Activated naive CD4-positive, alpha-beta T cell treated with anti-CD3 and anti-CD28 coated beads, Interleukin-2, amount 50 U/mL, for 16 hours (primary cell): Measurements from ENCODE around the gene PALM.
"Not testable (repeated sequence)": the region's sequence is repeated elsewhere in the genome, so short reads cannot be mapped to it uniquely, and the experiment has no call there.

Source experiments
- DNase-seq: peaks from one replicate; pipeline ENCODE4 v3.0.0-alpha.2; 2020

Gene PALM

DNA sequence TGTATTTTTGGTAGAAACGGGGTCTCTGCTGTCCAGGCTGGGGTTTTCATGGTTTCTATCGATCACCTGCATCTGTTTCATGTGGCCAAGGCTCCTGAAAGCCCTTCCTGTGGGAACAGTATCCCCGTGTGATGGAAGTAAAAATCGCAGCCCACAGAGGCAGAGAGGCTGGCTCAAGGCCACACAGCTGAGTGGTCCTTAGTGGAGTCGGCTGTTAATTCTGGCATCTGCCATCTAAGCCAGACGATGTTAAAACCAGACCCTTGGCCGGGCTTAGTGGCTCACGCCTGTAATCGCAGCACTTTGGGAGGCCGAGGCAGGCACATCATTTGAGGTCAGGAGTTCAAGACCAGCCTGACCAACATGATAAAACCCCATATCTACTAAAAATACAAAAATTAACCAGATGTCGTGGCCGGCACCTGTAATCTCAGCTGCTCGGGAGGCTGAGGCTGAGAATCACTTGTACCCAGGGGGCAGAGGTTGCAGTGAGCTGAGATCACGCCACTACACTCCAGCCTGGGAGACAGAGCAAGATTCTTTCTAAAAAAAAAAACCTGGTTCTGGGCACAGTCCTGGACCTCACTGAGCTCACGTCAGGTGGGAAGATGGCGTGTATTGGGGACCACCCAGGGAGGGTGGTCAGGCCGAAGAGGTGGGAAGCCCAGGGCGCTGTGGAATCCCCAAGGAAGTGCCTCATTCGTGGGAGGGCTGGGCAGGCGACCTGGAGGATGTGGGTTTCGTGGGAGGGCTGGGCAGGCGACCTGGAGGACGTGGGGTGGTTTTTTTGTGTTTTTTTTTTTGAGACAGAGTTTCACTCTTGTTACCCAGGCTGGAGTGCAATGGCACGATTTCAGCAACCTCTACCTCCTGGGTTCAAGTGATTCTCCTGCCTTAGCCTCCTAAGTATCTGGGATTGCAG lies 23.7 kb downstream of the PALM start:
- no peak for DNase-seq

DNA sequence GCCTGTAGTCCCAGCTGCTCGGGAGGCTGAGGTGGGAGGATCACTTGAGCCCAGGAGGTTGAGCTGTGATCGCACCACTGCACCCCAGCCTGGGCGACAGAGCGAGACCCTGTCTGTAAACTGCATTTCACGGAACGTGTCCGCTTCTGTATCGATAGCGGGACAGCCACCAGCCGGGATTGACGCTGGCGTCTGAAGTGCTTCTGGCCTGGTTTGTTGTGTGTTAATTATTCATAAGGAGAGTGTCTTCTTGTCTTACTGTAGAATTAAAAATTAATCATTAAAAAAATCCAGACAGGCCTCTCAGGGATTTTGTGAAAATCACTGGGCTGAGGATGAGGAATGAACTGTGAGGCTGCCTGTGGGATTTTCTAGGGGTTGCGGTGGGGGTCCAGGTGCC lies 26.0 kb downstream of the PALM start:
- no peak for DNase-seq

DNA sequence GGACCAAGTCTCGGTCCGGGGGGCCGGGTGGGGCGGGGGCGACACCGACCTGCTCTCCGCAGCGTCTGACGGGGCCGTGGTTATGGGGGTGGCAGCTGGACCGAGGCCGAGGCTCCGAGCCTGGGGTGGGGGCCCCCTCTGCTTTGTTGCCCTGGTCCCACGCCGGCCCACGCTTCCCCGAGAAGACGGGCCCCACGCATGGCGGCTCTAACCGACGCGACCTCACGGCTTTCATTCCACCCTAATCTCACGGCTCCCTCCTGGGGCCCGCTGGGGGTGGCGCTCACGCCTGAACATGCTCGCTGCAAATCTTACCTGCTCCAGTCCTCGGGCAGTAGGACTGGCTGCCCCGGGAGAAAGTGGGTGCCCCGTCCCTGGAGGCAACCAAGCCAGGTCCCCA lies 27.4 kb downstream of the PALM start:
- DNase-seq: no peak

DNA sequence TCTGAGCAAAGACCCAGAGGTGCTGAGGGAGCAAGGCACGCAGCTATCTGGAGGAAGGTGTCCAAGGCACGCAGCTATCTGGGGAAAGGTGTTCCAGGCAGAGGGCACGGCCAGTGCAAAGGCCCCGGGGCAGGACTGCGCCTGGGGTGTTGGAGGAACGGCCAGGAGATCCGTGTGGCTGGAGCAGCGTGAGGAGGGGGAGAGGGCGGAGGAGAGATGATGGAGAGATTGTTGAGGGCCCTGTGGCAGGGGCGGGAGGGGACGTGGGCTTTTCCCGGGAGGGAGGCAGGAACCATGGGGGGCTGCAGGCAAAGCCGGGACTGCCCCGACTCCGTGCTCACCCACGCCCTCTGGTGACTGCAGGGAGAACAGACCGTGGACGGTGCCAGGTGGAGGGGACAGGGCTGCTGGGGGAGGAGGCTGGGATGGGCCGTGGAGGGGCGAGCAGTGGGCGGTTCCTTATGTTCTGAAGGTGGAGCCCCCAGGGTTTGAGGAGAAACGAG lies 28.9 kb downstream of the PALM start:
- DNase-seq: peak; percentile 59

DNA sequence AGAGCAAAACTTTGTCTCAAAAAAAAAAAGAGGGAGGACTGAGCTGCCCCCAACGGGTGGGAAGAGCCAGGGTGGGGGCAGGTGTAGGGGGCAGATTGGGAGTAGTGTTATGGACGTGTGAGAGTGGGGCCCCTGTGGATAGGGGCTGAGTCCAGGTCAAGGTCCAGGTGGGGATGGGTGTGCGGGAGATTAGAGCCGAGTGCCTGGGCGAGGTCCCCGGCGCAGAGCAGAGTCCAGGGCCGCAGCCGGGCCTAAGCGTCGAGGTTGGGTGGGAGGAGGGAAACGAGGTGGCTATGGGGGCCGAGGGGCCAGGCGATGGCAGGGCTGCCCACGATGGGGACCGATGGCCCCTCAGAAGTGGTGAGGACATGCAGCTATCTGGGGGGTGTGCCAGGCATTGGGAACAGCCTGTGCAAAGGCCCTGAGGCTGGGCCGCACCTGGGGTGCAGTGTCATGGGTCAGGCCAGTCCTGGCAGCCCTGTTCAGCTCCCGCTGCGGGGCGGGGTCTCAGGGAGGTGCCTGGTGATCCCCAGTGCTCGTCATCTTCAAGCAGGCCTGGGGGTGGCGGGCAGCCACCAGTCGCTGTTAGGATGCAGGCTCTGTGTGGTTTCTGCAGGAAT lies 29.9 kb downstream of the PALM start:
- no peak for DNase-seq

DNA sequence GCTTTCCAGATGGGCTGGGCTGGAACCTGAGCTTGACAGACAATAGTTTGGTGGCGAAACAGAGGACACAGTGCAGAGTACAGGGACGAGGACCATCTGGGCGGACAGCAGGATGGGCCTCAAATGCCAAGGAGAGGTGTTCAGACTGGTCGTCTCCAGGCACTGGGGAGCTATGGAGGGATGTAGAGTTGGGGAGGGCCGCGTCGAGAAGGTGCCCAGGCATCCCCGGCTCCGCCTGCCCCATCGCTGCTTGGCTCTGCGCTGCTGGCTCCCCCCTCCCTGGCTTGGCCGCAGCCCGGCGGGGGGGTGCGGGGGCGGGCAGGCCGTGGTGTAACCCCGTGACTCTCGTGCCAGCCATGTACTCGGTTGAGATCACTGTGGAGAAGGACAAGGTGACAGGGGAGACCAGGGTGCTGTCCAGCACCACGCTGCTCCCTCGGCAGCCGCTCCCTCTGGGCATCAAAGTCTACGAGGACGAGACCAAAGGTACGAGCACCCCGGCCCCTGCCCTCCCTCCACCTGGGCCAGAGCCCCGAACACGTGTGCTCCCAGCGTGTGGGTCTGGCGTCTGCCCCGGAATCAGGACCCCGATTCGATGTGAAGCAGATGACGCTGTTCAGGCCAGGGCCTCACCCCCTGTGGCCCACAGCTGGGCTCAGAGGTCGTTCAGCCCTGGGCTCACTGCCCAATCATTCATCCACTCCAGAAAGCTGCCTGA lies 31.4 kb downstream of the PALM start:
- no peak for DNase-seq

DNA sequence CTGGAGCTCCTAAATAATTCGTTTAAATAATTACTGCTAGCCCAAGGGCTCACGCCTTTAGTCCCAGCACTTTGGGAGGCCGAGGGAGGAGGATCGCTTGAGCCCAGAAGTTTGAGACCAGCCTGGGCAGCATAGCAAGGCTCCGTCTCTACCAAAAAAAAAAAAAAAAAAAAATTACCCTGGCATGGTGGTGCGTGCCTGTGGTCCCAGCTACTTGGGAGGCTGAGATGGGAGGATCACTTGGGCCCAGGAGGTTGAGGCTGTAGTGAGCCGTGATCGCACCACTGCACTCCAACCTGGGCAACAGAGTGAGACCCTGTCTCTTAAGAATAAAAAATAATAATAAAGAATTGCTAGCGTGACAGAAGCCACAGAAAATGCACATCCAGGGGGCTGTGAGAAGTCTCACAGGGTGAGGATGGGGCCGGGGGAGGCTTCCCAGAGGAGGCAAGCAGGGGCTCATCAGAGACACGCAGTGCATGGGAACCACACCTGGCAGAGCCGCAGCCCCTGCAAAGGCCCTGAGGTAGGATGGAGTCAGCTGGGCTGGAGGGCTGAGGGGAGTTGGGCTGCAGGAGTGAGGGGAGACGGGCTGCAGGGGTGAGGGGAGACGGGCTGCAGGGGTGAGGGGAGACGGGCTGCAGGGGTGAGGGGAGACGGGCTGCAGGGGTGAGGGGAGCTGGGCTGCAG lies 32.2 kb downstream of the PALM start:
- not testable (repeated sequence) for DNase-seq

DNA sequence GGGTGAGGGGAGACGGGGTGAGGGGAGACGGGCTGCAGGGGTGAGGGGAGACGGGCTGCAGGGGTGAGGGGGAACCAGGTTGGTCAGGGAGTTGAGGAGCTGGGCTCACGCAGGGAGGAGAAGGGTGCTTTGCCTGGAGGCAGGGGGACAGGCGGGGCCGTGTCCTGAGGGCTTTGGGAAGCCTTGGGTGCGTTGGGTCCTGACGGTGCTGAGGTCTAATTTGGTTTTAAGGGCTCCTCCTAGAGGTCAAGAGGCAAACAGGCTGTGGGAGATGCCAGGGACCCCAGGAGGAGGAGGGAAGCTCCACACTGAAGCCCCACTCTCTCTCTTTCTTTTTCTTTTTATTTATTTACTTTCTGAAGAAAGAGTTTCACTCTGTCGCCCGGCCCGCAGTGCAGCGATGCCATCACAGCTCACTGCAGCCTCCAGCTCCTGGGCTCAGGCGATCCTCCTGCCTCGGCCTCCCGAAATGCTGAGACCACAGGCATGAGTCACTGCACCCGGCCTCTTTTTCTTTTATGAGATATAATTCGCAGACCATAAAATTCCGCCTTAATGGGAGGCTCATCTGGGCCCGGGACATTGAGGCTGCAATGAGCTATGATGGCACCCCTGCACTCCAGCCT lies 32.9 kb downstream of the PALM start:
- no peak for DNase-seq

DNA sequence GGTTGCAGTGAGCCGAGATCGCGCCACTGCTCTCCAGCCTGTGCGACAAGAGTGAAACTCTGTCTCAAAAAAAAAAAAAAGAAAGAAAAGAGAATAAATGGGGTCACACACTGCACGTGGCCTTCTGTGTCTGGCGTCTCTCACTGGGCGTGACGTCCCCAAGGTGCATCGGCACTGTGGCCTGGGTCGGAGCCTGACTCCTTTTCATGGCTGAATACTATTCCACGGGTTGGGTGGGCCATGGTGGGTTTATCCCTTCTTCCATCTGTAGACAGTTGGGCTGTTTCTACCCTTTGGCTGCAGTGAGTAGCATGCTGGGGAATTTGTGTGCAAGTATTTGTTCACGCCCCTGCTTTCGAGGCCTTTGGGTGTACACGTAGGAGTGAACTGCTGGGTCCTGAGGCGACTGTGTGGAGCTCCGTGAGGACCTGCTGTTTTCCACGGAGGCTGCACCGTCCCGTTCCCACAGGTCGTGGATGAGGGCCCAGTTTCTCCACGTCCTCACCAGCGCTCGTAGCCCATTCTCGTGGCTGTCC lies 33.9 kb downstream of the PALM start:
- no peak for DNase-seq

DNA sequence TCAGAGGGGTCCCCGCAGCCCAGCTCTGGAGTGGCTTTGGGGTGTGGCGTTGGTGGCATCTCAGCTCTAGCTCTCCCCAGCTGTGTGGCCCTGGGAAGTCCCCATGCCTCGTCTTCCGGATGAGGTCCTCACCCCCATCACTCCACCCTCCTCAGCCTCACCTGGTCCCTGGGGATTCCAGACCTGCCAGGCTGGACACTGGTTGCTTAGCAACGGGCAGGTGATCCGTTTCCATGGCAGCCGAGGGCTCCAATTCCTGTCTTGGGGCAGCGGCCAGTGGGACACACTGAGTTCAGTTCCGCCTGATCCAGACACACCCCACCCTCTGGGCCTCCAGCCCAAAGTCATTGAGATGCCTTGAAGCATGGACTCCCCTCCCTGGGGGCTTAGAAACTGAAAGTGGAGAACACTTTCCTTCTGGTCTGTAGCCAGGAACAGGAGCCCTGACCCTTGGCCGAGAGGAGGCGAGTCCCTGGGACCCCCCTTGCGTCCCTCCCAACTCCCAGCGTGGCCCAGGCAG lies 34.5 kb downstream of the PALM start:
- DNase-seq: no peak

DNA sequence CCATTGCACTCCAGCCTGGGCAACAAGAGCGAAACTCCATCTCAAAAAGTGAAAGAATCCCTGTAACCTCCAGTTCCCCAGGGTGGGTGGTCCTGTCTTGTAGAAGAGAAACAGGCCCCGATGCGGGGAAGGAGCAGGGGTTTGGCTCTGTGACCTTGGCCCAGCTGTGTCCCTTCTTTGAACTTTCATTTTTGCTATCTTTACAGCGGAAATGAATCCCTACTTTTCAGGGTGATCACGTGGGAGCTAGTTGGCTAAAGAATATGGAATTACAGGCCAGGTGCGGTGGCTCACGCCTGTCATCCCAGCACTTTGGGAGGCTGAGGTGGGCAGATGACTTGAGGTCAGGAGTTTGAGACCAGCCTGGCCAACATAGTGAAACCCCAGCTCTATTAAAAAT lies 36.4 kb downstream of the PALM start:
- DNase-seq: not testable (repeated sequence)

DNA sequence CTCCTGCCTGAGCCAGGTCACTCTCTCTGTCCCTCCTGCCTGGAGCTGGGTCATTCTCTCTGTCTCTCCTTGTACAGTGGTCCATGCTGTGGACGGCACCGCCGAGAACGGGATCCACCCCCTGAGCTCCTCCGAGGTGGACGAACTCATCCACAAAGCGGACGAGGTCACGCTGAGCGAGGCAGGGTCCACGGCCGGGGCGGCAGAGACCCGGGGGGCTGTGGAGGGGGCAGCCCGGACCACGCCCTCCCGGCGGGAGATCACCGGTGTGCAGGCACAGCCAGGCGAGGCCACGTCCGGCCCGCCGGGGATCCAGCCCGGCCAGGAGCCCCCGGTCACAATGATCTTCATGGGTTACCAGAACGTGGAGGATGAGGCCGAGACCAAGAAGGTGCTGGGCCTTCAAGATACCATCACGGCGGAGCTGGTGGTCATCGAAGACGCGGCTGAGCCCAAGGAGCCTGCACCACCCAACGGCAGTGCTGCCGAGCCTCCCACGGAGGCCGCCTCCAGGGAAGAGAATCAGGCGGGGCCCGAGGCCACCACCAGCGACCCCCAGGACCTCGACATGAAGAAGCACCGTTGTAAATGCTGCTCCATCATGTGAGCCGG lies 37.6 kb downstream of the PALM start:
- no peak for DNase-seq

DNA sequence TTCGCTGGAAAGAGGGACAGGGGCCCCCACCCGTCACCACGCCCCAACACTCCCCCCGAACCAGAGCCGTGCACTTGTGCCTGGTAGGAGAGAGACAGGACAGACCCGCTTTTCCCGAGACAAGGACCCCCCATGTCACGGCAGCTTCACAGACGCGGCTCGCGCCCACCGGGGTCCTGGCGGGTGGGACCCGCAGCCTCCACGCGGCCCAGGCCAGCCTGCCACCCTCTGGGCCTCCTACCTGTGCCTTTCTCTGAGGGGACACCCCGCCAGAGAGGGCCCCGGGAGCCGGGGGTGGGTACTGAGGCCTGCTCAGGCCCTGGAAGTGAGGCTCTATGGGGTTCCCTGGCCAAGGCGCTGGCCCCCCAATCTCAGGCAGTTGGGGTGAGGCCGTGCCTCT lies 38.2 kb downstream of the PALM start:
- DNase-seq: no peak

DNA sequence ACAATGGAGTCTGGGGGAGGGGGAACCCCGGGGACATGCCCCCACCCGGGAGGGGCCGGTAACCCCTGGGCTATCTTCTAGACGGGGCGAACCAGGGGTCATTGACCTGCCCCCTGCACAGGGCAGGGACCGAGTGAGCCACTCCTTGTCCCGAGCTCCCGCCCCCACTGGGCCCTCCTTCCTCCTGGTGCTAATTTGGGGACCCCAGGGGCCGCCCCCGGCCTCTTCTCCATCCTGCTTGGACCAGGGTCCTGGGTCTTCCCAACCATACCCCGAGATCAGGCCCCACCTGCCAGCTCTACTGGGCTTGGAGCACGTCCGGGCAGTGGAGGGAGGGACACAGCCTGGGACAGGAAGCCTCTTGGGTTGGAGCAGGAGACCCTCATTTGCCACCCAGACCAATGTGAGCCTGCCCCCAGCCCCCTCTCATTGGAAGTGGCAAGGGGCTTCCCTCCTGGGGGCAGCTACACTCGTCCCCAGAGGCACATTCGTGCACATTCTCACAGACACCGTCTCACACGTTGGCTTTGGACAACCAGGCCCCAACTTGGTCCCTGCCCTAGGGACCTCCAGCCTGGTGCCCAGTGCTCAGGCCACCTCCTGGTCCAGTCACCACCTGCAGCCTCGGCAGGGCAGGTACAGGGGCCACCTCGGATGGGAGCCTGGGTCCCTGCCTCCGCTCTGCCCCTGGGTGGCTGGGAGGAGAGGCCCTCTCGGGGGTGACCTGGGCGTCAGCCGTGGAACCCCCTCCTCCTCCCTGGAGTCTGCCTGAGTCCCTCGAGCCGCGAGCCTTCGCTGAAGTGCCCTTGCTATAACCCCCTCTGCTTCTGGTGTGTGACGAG lies 38.9 kb downstream of the PALM start:
- DNase-seq: no peak

DNA sequence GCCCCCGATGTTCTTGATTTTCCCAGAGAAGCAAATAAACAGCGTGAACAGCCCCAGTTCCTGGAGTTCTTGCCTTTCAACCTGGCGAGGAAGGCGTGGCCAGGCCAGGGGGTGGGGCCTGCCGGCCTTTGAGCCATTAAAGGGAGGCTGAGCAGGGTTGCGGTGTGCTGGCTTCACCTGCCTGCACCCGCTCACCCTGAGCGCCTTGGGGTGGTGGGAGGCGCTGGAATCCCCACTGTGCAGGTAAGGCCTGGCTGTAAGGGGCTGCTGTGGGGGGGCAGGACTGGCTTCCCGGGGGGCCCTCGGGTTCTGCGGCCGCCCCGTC lies 39.5 kb downstream of the PALM start:
- no peak for DNase-seq

DNA sequence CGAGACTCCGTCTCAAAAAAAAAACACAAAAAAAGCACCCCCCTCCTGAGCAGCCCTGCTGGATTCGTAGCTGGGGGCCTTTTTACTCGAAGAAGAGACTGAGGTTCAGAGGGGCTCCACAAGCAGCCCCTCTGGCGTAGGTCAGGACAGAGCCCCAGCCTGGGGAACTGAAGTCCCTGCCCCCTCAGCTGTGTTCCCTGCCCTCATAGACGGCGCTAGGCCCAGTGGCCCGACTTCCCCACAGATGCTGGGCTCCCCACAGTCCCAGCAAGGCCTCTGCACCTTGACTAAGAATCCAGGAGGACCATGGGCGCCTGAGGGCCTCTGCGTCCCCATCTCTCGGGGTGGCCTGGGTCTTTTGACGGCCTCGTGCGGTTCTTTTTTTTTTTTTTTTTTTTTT lies 41.1 kb downstream of the PALM start:
- DNase-seq: no peak

DNA sequence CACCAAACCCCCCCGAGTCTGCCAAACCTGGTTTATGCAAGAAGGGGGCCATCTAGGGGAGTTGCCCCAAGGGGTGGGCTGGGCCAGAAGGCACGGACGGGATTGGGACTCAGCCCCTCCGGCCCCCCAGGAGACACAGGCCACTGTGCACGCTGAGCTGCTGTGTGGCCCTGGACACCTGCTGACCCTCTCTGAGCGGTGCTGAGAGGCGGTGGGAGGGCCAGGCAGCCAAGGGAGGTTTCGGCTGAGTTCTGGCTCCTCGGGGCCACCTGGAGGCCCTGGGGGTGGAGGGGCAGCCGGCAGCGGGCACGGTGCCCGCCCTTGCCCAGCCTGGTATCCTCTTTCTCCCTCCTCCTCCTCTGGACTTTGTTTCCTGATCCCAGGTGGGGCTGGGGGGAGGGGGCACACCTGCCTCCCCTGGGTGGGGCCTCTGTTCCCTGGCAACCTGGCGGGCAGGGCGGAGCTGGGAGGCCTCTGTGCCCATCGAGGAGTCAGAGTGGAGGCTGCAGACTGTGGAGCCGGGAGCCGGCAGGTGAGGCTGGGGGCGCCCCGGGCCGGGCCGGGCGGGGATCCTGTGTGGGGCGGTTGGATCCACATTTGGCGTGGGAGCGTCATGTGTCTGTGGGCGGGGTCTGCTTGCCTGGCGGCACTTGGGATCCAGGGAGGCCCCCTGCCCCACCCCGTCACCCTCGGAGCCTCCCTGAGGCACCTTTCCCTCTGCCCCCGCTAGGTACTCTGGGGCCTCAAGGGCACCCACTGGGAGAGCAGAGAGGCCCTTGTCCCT lies 42.1 kb downstream of the PALM start, which contains the start of gene MISP:
MISP (plus strand) TSS at position 473 of the 784 bp plus-strand sequence. CDS start 5,835 bp downstream, outside the sequence.
- DNase-seq: no peak

DNA sequence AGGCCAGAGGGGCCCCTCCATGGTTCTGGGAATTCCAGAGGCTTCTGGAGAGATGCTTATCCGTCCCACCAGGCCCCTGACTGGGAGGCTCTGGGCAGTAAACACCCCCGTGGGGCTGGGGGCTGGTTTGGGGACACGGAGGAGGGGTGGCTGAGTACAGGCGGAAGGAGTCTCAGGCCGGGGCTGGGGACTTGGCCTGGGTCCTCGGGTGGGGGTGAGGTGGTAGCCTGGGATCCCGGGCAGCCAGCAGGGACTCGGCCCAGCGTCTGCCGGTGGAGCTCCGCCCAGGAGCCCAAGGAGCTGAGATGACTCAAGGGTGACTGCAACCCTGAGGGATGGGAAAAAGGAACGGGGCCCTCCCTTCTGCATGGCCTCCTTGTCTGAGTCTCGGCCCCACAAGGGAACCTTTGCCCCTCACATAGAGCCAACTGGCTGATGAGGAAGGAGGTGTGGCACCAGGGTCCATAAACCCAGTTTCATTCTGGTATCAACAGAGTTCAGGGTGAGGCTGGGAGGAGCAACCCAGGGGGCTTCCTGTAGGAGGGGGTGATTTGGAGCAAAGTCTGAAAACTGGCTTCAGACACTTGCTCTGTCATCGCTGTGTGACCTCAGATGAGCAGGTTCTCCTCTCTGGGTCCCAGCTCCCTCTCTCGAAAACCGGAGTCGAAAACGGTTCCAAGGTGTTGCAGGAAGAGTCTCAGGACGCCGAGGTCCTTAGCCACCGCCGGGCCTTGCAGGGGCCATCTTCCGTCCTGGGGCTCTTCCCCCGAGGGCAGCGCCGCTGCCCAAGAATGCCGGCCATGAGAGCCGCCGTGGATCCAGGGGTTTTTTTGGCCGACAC lies 43.0 kb downstream of the PALM start:
- no peak for DNase-seq
